OCI-LY1 (cell line): ENCODE data around the gene SYT1.

Experiments
- H2AFZ ChIP-seq: fragments of 200-600 bp; sonication (generic), shearing (Covaris generic); 2 replicates; pipeline ENCODE4 v1.6.0; 2014; ENCODE audit warnings: antibody characterized with exemption, mild to moderate bottlenecking, low read length
- H3F3A ChIP-seq: fragments of 200-600 bp; sonication (generic), shearing (Covaris generic); 2 replicates; pipeline ENCODE4 v1.6.0; 2014; ENCODE audit warnings: mild to moderate bottlenecking, antibody characterized with exemption, low read length, moderate library complexity; ENCODE audit not compliant: insufficient read depth
- H3K27ac ChIP-seq: fragments of 200-600 bp; sonication (generic); 2 replicates; pipeline ENCODE4 v1.5.1; 2014; ENCODE audit warnings: low read length, mixed run types, mild to moderate bottlenecking, low read depth; ENCODE audit not compliant: poor library complexity, severe bottlenecking
- H3K27me3 ChIP-seq: fragments of 200-600 bp; sonication (generic); 2 replicates; pipeline ENCODE4 v1.6.0; 2014; ENCODE audit warnings: antibody characterized with exemption, mild to moderate bottlenecking, low read length, moderate library complexity; ENCODE audit not compliant: insufficient read depth
- H3K36me3 ChIP-seq: fragments of 200-600 bp; sonication (generic); 2 replicates; pipeline ENCODE4 v1.6.1; 2014; ENCODE audit warnings: mild to moderate bottlenecking, antibody characterized with exemption, low read length, moderate library complexity, mixed read lengths; ENCODE audit not compliant: insufficient read depth
- H3K4me1 ChIP-seq: fragments of 200-600 bp; sonication (generic); 2 replicates; pipeline ENCODE4 v1.5.1; 2014; ENCODE audit warnings: mild to moderate bottlenecking, low read length, moderate library complexity; ENCODE audit not compliant: insufficient read depth, severe bottlenecking
- H3K4me2 ChIP-seq: fragments of 200-600 bp; sonication (generic), shearing (Covaris generic); 2 replicates; pipeline ENCODE4 v1.6.1; 2014; ENCODE audit warnings: low read length
- H3K4me3 ChIP-seq: fragments of 200-600 bp; sonication (generic); 2 replicates; pipeline ENCODE4 v1.5.1; 2014; ENCODE audit warnings: low read length, low read depth, mild to moderate bottlenecking, mixed read lengths; ENCODE audit not compliant: poor library complexity, severe bottlenecking
- H3K79me2 ChIP-seq: fragments of 200-600 bp; shearing (Covaris generic); 2 replicates; pipeline ENCODE4 v1.6.1; 2016; ENCODE audit warnings: mixed run types, low read length, mixed read lengths; ENCODE audit not compliant: insufficient read depth
- H3K9ac ChIP-seq: fragments of 200-600 bp; sonication (generic), shearing (Covaris generic); 2 replicates; pipeline ENCODE4 v1.6.1; 2014; ENCODE audit warnings: mild to moderate bottlenecking, low read length, mixed read lengths
- H3K9me2 ChIP-seq: fragments of 200-600 bp; sonication (generic), shearing (Covaris generic); 2 replicates; pipeline ENCODE4 v1.6.1; 2014; ENCODE audit warnings: low read depth, mild to moderate bottlenecking, low read length, mixed read lengths
- H3K9me3 ChIP-seq: fragments of 200-600 bp; shearing (Covaris generic); 2 replicates; pipeline ENCODE4 v1.6.1; 2014; ENCODE audit warnings: low read length, mixed read lengths
- H4K20me1 ChIP-seq: fragments of 200-600 bp; sonication (generic), shearing (Covaris generic); 2 replicates; pipeline ENCODE4 v1.6.0; 2016; ENCODE audit warnings: mild to moderate bottlenecking, low read length; ENCODE audit not compliant: insufficient read depth
- CTCF ChIP-seq: fragments of 200-600 bp; sonication (generic), shearing (Covaris generic); IDR thresholded peaks from 2 replicates; pipeline ENCODE4 v1.5.1; 2017; ENCODE audit warnings: mild to moderate bottlenecking, antibody characterized with exemption, low read length, moderate library complexity, mixed read lengths
- EZH2 ChIP-seq: fragments of 200-600 bp; sonication (generic), shearing (Covaris generic); IDR thresholded peaks from 2 replicates; pipeline ENCODE4 v1.8.0; 2017; ENCODE audit warnings: borderline replicate concordance, mixed run types, mild to moderate bottlenecking, antibody characterized with exemption, low read length, moderate library complexity, mixed read lengths

The SYT1 gene

GRCh38 chr12:79021021-79021420 is 156.4 kb downstream of the SYT1 start:
- no peak overlapping the region for H3K9ac ChIP-seq
- H3K9me3 ChIP-seq: no peaks in the 10 kb centered on the region
- H2AFZ ChIP-seq: no peak overlapping the region
- H3K4me1 ChIP-seq: no peaks in the 10 kb centered on the region
- no peaks in the 10 kb centered on the region for H3K79me2 ChIP-seq
- H3K4me3 ChIP-seq: no peak overlapping the region
- no peaks in the 10 kb centered on the region for H3K36me3 ChIP-seq
- no peaks in the 10 kb centered on the region for H4K20me1 ChIP-seq
- no peak overlapping the region for H3K4me2 ChIP-seq
- H3K27me3 ChIP-seq: no peaks in the 10 kb centered on the region
- no peaks in the 10 kb centered on the region for H3K9me2 ChIP-seq
- H3F3A ChIP-seq: no peaks in the 10 kb centered on the region
- TF ChIP-seq CTCF (no peak), EZH2 (no peak)
- no peak overlapping the region for H3K27ac ChIP-seq

- Histone ChIP-seq H4K20me1 (no peaks in the 10 kb centered on the region), H3K9ac (no peak overlapping the region), H3K4me1 (no peaks in the 10 kb centered on the region), H3K36me3 (no peaks in the 10 kb centered on the region), H3F3A (no peaks in the 10 kb centered on the region), H3K9me3 (no peaks in the 10 kb centered on the region), H3K4me3 (no peak overlapping the region), H3K79me2 (no peaks in the 10 kb centered on the region), H3K9me2 (no peaks in the 10 kb centered on the region), H3K27ac (no peak overlapping the region), H3K4me2 (no peak overlapping the region), H2AFZ (no peak overlapping the region), H3K27me3 (no peaks in the 10 kb centered on the region)
- no peak for TF ChIP-seq CTCF
- TF ChIP-seq EZH2: no peak
These were observed 158.7 kb downstream of the SYT1 start for GRCh38 chr12:79023261-79023660.

GRCh38 chr12:79023784-79024183 is 159.2 kb downstream of the SYT1 start:
- no peak overlapping the region for H3K27ac ChIP-seq
- no peak overlapping the region for H3K4me3 ChIP-seq
- no peaks in the 10 kb centered on the region for H3F3A ChIP-seq
- H3K36me3 ChIP-seq: no peaks in the 10 kb centered on the region
- H3K4me1 ChIP-seq: no peaks in the 10 kb centered on the region
- no peaks in the 10 kb centered on the region for H3K9me2 ChIP-seq
- no peak for TF ChIP-seq EZH2
- no peak for TF ChIP-seq CTCF
- H2AFZ ChIP-seq: no peak overlapping the region
- H3K27me3 ChIP-seq: no peaks in the 10 kb centered on the region
- no peak overlapping the region for H3K4me2 ChIP-seq
- no peak overlapping the region for H3K9ac ChIP-seq
- no peaks in the 10 kb centered on the region for H3K9me3 ChIP-seq
- no peaks in the 10 kb centered on the region for H3K79me2 ChIP-seq
- no peaks in the 10 kb centered on the region for H4K20me1 ChIP-seq
